ENCODE measurements around the gene VGLL3. TPM values are rescaled to one million over a fixed set of nuclear protein-coding genes. Genes with fewer than 3 reads are reported as not detected.
"Not testable (repeated sequence)": the region's sequence is repeated elsewhere in the genome, so short reads cannot be mapped to it uniquely, and the experiment has no call there.

The VGLL3 gene
- total RNA-seq, 1 experiment from 2014 or later, result 0.15 TPM

DNA sequence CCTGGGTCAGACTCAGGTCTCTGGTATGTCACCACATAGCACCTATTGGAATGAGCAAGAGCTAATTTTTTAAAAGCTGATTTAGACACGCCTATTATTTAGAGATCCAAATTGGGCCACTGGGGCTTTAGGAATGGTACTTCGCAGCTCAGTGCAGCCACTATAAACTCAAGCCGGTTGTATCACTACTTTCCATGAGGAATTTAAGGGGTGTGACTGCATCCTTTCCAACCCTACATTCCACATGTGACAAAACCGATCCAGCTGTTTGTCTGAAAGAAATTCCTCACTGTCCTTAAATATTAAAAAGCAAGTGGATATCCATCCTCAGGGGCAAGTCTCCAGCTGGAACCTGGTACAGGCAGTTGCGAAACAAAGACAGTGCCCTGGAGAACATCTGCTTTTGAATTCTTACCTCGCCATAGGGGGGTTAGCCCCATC, 12.8 kb downstream of the VGLL3 start:
- TF ChIP-seq, protein P1, sequence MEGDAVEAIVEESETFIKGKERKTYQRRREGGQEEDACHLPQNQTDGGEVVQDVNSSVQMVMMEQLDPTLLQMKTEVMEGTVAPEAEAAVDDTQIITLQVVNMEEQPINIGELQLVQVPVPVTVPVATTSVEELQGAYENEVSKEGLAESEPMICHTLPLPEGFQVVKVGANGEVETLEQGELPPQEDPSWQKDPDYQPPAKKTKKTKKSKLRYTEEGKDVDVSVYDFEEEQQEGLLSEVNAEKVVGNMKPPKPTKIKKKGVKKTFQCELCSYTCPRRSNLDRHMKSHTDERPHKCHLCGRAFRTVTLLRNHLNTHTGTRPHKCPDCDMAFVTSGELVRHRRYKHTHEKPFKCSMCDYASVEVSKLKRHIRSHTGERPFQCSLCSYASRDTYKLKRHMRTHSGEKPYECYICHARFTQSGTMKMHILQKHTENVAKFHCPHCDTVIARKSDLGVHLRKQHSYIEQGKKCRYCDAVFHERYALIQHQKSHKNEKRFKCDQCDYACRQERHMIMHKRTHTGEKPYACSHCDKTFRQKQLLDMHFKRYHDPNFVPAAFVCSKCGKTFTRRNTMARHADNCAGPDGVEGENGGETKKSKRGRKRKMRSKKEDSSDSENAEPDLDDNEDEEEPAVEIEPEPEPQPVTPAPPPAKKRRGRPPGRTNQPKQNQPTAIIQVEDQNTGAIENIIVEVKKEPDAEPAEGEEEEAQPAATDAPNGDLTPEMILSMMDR (IDR thresholded peaks at IDR 0.05), result no peak
- TF ChIP-seq SIN3A (IDR thresholded peaks at IDR 0.05; ENCODE audit: borderline replicate concordance, insufficient read depth, low read depth, low read length) (no peak), TCF7L2 (IDR thresholded peaks at IDR 0.05; ENCODE audit: low read depth, low read length) (no peak), POLR2AphosphoS5 (IDR thresholded peaks at IDR 0.05; ENCODE audit: low read depth, low read length) (no peak)
- TF ChIP-seq, protein P2, sequence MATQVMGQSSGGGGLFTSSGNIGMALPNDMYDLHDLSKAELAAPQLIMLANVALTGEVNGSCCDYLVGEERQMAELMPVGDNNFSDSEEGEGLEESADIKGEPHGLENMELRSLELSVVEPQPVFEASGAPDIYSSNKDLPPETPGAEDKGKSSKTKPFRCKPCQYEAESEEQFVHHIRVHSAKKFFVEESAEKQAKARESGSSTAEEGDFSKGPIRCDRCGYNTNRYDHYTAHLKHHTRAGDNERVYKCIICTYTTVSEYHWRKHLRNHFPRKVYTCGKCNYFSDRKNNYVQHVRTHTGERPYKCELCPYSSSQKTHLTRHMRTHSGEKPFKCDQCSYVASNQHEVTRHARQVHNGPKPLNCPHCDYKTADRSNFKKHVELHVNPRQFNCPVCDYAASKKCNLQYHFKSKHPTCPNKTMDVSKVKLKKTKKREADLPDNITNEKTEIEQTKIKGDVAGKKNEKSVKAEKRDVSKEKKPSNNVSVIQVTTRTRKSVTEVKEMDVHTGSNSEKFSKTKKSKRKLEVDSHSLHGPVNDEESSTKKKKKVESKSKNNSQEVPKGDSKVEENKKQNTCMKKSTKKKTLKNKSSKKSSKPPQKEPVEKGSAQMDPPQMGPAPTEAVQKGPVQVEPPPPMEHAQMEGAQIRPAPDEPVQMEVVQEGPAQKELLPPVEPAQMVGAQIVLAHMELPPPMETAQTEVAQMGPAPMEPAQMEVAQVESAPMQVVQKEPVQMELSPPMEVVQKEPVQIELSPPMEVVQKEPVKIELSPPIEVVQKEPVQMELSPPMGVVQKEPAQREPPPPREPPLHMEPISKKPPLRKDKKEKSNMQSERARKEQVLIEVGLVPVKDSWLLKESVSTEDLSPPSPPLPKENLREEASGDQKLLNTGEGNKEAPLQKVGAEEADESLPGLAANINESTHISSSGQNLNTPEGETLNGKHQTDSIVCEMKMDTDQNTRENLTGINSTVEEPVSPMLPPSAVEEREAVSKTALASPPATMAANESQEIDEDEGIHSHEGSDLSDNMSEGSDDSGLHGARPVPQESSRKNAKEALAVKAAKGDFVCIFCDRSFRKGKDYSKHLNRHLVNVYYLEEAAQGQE (IDR thresholded peaks at IDR 0.05; ENCODE audit: insufficient read depth in 1 of 2, low read depth in 2 of 2, low read length in 1 of 2), result no peak
- Histone ChIP-seq H3K4me1 (ENCODE audit: control insufficient read depth, insufficient read depth, low read length) (no peaks in the 10 kb centered on the region), H3K4me3 (ENCODE audit: low read depth in 2 of 2, low read length in 2 of 2) (no peak overlapping the region), H3K27ac (ENCODE audit: low read length) (no peak overlapping the region), H3K36me3 (ENCODE audit: control insufficient read depth, insufficient read depth, low read length) (no peaks in the 10 kb centered on the region), H3K27me3 (ENCODE audit: control insufficient read depth, insufficient read depth, low read length) (no peaks in the 10 kb centered on the region), H3K9me3 (ENCODE audit: control insufficient read depth, insufficient read depth, low read depth, low read length) (no peaks in the 10 kb centered on the region)
- POLR2A ChIA-PET, result no interaction called here
- in situ Hi-C loops (cut with HindIII; ENCODE audit: low pct_unique_long_range_greater_than_20kb, low sequenced_read_pairs) (no loop called here), intact Hi-C loops (cut with micrococcal nuclease; ENCODE audit: unreplicated experiment) (no loop called here)
- CTCF ChIA-PET, result no interaction called here
- no peak for DNase-seq (ENCODE audit: low read depth, low spot score)
- no TSS peak for BruUV-seq (replicated peaks)
- ATAC-seq, result no peak

DNA sequence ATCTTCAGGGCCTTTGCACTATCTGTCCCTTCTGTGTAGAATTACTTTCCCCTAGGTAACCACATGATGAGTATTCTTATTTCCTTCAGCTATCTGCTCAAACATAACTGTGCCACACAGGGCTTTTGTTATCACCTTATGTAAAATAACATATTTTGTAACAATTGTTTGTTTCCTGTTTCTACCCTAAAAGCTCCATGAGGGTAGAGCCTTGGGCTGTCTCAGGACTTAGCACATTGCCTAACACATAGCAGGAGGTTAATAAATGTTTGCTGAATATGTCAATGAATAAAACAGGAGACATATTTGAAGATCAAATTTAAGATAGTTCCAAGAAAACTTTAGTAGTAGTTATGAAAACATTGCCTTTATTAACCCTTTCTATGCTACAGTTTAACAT, 14.7 kb downstream of the VGLL3 start:
- Histone ChIP-seq H3K9me3 (ENCODE audit: control insufficient read depth, insufficient read depth, low read depth, low read length) (no peaks in the 10 kb centered on the region), H3K4me1 (ENCODE audit: control insufficient read depth, insufficient read depth, low read length) (no peaks in the 10 kb centered on the region), H3K27me3 (ENCODE audit: control insufficient read depth, insufficient read depth, low read length) (no peaks in the 10 kb centered on the region), H3K4me3 (ENCODE audit: low read depth in 2 of 2, low read length in 2 of 2) (no peak overlapping the region), H3K27ac (ENCODE audit: low read length) (no peak overlapping the region), H3K36me3 (ENCODE audit: control insufficient read depth, insufficient read depth, low read length) (no peaks in the 10 kb centered on the region)
- ATAC-seq (no peak), DNase-seq (ENCODE audit: low read depth, low spot score) (no peak)
- BruUV-seq (replicated peaks), result no TSS peak
- ChIA-PET CTCF (no interaction called here), POLR2A (no interaction called here)
- in situ Hi-C loops (cut with HindIII; ENCODE audit: low pct_unique_long_range_greater_than_20kb, low sequenced_read_pairs), result no loop called here
- intact Hi-C loops (cut with micrococcal nuclease; ENCODE audit: unreplicated experiment), result no loop called here
- TF ChIP-seq, protein P1 (IDR thresholded peaks at IDR 0.05), result no peak
- TF ChIP-seq SIN3A (IDR thresholded peaks at IDR 0.05; ENCODE audit: borderline replicate concordance, insufficient read depth, low read depth, low read length) (no peak), TCF7L2 (IDR thresholded peaks at IDR 0.05; ENCODE audit: low read depth, low read length) (no peak), POLR2AphosphoS5 (IDR thresholded peaks at IDR 0.05; ENCODE audit: low read depth, low read length) (no peak)
- TF ChIP-seq, protein P2 (IDR thresholded peaks at IDR 0.05; ENCODE audit: insufficient read depth in 1 of 2, low read depth in 2 of 2, low read length in 1 of 2), result no peak

DNA sequence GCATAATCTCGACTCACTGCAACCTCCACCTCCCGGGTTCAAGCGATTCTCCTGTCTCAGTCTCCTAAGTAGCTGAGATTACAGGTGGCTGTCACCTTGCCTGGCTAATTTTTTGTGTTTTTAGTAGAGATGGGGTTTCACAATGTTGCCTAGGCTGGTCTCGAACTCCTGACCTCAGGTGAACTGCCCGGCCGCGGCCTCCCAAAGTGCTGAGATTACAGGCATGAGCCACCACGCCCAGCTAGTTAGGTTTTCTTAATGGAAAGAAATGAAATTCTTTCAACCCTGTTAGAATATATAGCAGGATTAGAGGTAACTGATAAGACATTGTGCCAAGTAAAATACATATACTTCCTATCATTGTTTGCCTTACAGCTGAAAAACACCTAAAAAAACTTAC, 16.8 kb downstream of the VGLL3 start:
- H3K27ac ChIP-seq (ENCODE audit: low read length); intact Hi-C loops (cut with micrococcal nuclease; ENCODE audit: unreplicated experiment); DNase-seq (ENCODE audit: low read depth, low spot score); POLR2A ChIA-PET; CTCF ChIA-PET; BruUV-seq (replicated peaks); in situ Hi-C loops (cut with HindIII; ENCODE audit: low pct_unique_long_range_greater_than_20kb, low sequenced_read_pairs); H3K36me3 ChIP-seq (ENCODE audit: control insufficient read depth, insufficient read depth, low read length); ATAC-seq; H3K9me3 ChIP-seq (ENCODE audit: control insufficient read depth, insufficient read depth, low read depth, low read length); H3K27me3 ChIP-seq (ENCODE audit: control insufficient read depth, insufficient read depth, low read length); H3K4me1 ChIP-seq (ENCODE audit: control insufficient read depth, insufficient read depth, low read length); H3K4me3 ChIP-seq (ENCODE audit: low read depth in 2 of 2, low read length in 2 of 2): not testable (repeated sequence)
